Bronchial epithelial cell (primary cell): ENCODE results near the gene CNTN5. TPM values are rescaled to one million over a fixed set of nuclear protein-coding genes. Genes with fewer than 3 reads are reported as not detected.

ENCODE experiments used
- DNase-seq: peaks from one replicate; pipeline ENCODE4 v3.0.0-alpha.2; 2010; ENCODE audit warnings: low read depth
- FAIRE-seq: peaks from 2 replicates; lab custom pipeline; 2011; peaks lifted over from hg19 to GRCh38; lab: Jason Lieb, UNC
- H3K27me3 ChIP-seq: 2 replicates; pipeline ENCODE4 v1.5.1; 2011; ENCODE audit warnings: low read length; ENCODE audit not compliant: control insufficient read depth, insufficient read depth
- H3K36me3 ChIP-seq: 2 replicates; pipeline ENCODE4 v1.5.1; 2011; ENCODE audit warnings: low read length; ENCODE audit not compliant: control insufficient read depth, insufficient read depth
- H3K4me3 ChIP-seq: 2 replicates; pipeline ENCODE4 v1.5.1; 2011; ENCODE audit warnings: mild to moderate bottlenecking, low read depth, low read length, control low read depth
- CTCF ChIP-seq: IDR thresholded peaks from 2 replicates; pipeline ENCODE4 v1.5.1; 2011; ENCODE audit warnings: mild to moderate bottlenecking, moderate library complexity, low read length, control low read depth, inconsistent platforms; ENCODE audit not compliant: insufficient read depth, severe bottlenecking
- total RNA-seq: library from RNA; depleted of rRNA; stranded (reverse); fragments of >200 nt; gene quantifications from 2 replicates; pipeline ENCODE4 v1.2.1, GENCODE V29; 2014

Gene CNTN5
- total RNA-seq, 1 donor from 2014 or later, result not detected

- Histone ChIP-seq H3K4me3 (no peak overlapping the region), H3K27me3 (no peaks in the 10 kb centered on the region), H3K36me3 (no peaks in the 10 kb centered on the region)
- no peak for FAIRE-seq
- no peak for TF ChIP-seq CTCF
- DNase-seq, result no peak
Observed at GRCh38 chr11:99162819-99163218, 142.1 kb downstream of the CNTN5 start.

- Histone ChIP-seq H3K36me3 (no peaks in the 10 kb centered on the region), H3K27me3 (no peaks in the 10 kb centered on the region), H3K4me3 (no peak overlapping the region)
- no peak for TF ChIP-seq CTCF
- DNase-seq (no peak), FAIRE-seq (no peak)
Observed at GRCh38 chr11:99170591-99170990, 149.8 kb downstream of the CNTN5 start.

- no peaks in the 10 kb centered on the region for H3K36me3 ChIP-seq
- DNase-seq (no peak), FAIRE-seq (no peak)
- TF ChIP-seq CTCF, result no peak
- no peak overlapping the region for H3K4me3 ChIP-seq
- no peaks in the 10 kb centered on the region for H3K27me3 ChIP-seq
Observed at GRCh38 chr11:99171330-99171729, 150.6 kb downstream of the CNTN5 start.

GRCh38 chr11:99176430-99176829 is 155.7 kb downstream of the CNTN5 start:
- DNase-seq, result no peak
- TF ChIP-seq CTCF, result no peak
- Histone ChIP-seq H3K36me3 (no peaks in the 10 kb centered on the region), H3K27me3 (no peaks in the 10 kb centered on the region), H3K4me3 (no peak overlapping the region)
- no peak for FAIRE-seq

GRCh38 chr11:99177446-99177845 is 156.7 kb downstream of the CNTN5 start:
- FAIRE-seq (no peak), DNase-seq (no peak)
- no peaks in the 10 kb centered on the region for H3K36me3 ChIP-seq
- no peaks in the 10 kb centered on the region for H3K27me3 ChIP-seq
- no peak for TF ChIP-seq CTCF
- H3K4me3 ChIP-seq, result no peak overlapping the region

GRCh38 chr11:99184146-99184545 is 163.4 kb downstream of the CNTN5 start:
- Histone ChIP-seq H3K36me3 (no peaks in the 10 kb centered on the region), H3K27me3 (no peaks in the 10 kb centered on the region), H3K4me3 (no peak overlapping the region)
- no peak for FAIRE-seq
- TF ChIP-seq CTCF, result no peak
- no peak for DNase-seq
